Upper lobe of right lung (tissue), 1 donor: ENCODE data around the gene FLYWCH1. TPM values are rescaled to one million over a fixed set of nuclear protein-coding genes. Genes with fewer than 3 reads are reported as not detected.

ENCODE experiments used
- ATAC-seq: fragments of 200-7000 bp; cut with Tn5 transposase; one replicate; pipeline ENCODE4 v1.9.1; 2020; ENCODE audit warnings: mild to moderate bottlenecking, moderate library complexity
- DNase-seq: peaks from one replicate; pipeline ENCODE4 v3.0.0-alpha.2; 2020
- H3K27ac ChIP-seq: fragments of 200-600 bp; one replicate; pipeline ENCODE4 v1.8.0; 2022
- H3K27me3 ChIP-seq: fragments of 200-600 bp; one replicate; pipeline ENCODE4 v1.8.0; 2022; ENCODE audit warnings: mild to moderate bottlenecking
- H3K36me3 ChIP-seq: fragments of 200-600 bp; one replicate; pipeline ENCODE4 v1.8.0; 2022
- H3K4me1 ChIP-seq: fragments of 200-600 bp; one replicate; pipeline ENCODE4 v1.8.0; 2022
- H3K4me3 ChIP-seq: fragments of 200-600 bp; one replicate; pipeline ENCODE4 v1.8.0; 2022; ENCODE audit warnings: mild to moderate bottlenecking
- H3K9me3 ChIP-seq: fragments of 200-600 bp; one replicate; pipeline ENCODE4 v1.8.0; 2022
- intact Hi-C: fragments of 100-400 bp; cut with DNase I; formaldehyde crosslinking; loops from one replicate; pipeline ENCODE4 v1.11.0; 2022
- total RNA-seq: library from RNA; stranded (reverse); fragmentation: NEBNext Ultra II Directional; extraction: Animal tissue kit (Norgen Biotek cat#: 25700); gene quantifications from one replicate; pipeline ENCODE4 v1.2.1, GENCODE V29; 2021
- TF ChIP-seq, protein P1 (sequence below): fragments of 200-600 bp; IDR thresholded peaks from one replicate; pipeline ENCODE4 v1.8.0; 2022; ENCODE audit warnings: antibody characterized with exemption
- donor health status: DM: no; HTN: yes; CAD: no; lungs with severe emphysema.

FLYWCH1 gene
- total RNA-seq, 1 donor from 2014 or later, result 41.3 TPM

DNA sequence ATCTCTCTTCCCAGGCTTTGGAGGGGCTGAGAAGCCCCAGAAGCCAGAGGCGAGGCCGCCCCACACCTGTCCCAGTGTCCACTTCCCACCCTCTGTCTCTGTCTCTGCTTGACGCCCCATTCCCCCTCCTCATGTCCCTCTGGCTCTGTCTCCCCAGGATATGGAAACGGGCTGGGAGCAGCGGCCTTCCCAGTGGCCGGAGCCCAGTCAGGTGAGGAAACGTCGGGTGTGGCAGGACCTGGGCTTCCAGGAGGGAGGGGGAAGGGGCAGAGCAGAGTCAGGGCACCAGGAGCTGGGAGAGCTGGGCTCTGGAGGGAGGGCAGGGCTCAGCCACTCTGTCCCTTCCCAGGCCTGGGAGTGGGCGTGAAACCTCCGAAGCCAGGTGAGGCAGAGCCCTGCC lies 79.2 kb downstream of the FLYWCH1 start:
- Histone ChIP-seq H3K36me3 (no peaks in the 10 kb centered on the region), H3K4me1 (no peaks in the 10 kb centered on the region), H3K27ac (no peak overlapping the region), H3K9me3 (no peaks in the 10 kb centered on the region), H3K4me3 (no peak overlapping the region), H3K27me3 (peaks cover 9% of the 10 kb centered on the region)
- DNase-seq (no peak), ATAC-seq (peak; percentile 37)
- TF ChIP-seq, protein P1, sequence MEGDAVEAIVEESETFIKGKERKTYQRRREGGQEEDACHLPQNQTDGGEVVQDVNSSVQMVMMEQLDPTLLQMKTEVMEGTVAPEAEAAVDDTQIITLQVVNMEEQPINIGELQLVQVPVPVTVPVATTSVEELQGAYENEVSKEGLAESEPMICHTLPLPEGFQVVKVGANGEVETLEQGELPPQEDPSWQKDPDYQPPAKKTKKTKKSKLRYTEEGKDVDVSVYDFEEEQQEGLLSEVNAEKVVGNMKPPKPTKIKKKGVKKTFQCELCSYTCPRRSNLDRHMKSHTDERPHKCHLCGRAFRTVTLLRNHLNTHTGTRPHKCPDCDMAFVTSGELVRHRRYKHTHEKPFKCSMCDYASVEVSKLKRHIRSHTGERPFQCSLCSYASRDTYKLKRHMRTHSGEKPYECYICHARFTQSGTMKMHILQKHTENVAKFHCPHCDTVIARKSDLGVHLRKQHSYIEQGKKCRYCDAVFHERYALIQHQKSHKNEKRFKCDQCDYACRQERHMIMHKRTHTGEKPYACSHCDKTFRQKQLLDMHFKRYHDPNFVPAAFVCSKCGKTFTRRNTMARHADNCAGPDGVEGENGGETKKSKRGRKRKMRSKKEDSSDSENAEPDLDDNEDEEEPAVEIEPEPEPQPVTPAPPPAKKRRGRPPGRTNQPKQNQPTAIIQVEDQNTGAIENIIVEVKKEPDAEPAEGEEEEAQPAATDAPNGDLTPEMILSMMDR, result no peak
- intact Hi-C loops, result no loop called here

DNA sequence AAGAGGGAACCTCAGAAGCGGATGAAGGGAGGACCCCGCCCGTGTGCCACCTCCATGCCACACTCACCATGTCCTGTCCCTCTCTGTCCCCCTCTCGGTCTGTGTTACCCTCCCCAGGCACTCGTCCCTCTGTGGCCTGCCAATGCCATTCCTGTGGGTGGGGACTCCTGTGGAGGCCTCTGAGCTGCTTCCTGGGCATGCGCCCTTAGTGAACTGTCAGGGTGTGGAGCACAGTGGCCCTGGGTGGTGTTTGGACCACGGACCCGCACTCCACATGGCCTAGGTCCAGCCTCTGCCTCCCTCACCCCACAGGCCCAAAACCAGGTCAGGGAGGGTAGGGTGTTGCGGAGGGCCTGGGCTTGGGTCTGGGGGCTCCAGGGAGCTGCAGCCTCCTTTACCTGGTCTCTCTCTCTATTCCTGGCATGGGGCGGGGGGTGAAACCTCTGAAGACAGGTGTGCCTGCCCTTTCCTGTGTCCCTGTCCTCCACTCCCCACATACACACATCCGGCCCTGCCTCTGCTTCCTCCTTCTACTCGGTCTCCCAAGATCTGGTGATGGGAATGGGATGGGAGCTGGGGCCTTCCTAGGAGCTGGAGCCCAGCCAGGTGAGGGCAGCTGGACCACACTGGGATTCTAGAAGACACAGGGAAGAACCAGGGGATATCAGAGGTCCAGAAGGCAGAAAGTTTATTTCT lies 80.0 kb downstream of the FLYWCH1 start:
- DNase-seq (no peak), ATAC-seq (no peak)
- TF ChIP-seq, protein P1, result no peak
- H3K4me1 ChIP-seq, result no peaks in the 10 kb centered on the region
- no peaks in the 10 kb centered on the region for H3K9me3 ChIP-seq
- no peak overlapping the region for H3K27ac ChIP-seq
- no peak overlapping the region for H3K4me3 ChIP-seq
- H3K27me3 ChIP-seq, result peaks cover 9% of the 10 kb centered on the region
- intact Hi-C loops, result no loop called here
- no peaks in the 10 kb centered on the region for H3K36me3 ChIP-seq

- no peak for ATAC-seq
- H3K27me3 ChIP-seq, result peaks cover 9% of the 10 kb centered on the region
- TF ChIP-seq, protein P1, result no peak
Observed at GRCh38 chr16:2992383-2993081, 80.8 kb downstream of the FLYWCH1 start.

DNA sequence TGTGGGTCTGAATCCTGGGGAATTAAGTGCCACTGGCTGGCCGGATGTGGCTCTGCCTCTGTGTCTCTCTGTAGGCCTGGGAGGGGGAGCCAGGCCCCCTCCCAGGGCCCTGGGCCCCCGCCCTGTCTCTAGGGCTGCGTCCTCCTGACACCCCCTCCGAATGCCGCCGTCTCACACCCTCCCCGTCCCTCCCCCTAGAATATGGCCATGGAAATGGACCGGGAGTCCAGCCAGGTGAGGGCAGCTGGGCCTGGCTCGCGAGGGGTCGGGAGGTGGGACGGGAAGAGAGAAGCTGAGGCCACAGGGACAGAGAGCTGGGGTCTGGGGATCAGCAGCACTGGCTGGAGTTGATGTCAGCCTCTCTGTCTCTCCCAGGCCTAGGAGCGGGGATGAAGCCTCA lies 84.6 kb downstream of the FLYWCH1 start:
- H3K36me3 ChIP-seq, result no peaks in the 10 kb centered on the region
- intact Hi-C loops, result no loop called here
- H3K27ac ChIP-seq, result no peak overlapping the region
- H3K4me3 ChIP-seq, result no peak overlapping the region
- H3K9me3 ChIP-seq, result no peaks in the 10 kb centered on the region
- no peaks in the 10 kb centered on the region for H3K27me3 ChIP-seq
- DNase-seq (no peak), ATAC-seq (no peak)
- no peaks in the 10 kb centered on the region for H3K4me1 ChIP-seq
- TF ChIP-seq, protein P1, result no peak

More at GRCh38 chr16:2992383-2993081, 80.8 kb downstream of the FLYWCH1 start:
- DNase-seq, result no peak
- no peak overlapping the region for H3K27ac ChIP-seq
- H3K9me3 ChIP-seq, result no peaks in the 10 kb centered on the region
- intact Hi-C loops, result no loop called here
- no peak overlapping the region for H3K4me3 ChIP-seq
- no peaks in the 10 kb centered on the region for H3K36me3 ChIP-seq
- no peaks in the 10 kb centered on the region for H3K4me1 ChIP-seq

- intact Hi-C loops, result no loop called here
- Histone ChIP-seq H3K27me3 (peaks cover 2% of the 10 kb centered on the region), H3K27ac (no peak overlapping the region), H3K36me3 (no peaks in the 10 kb centered on the region), H3K9me3 (no peaks in the 10 kb centered on the region), H3K4me3 (no peak overlapping the region), H3K4me1 (no peaks in the 10 kb centered on the region)
- TF ChIP-seq, protein P1, result no peak
- DNase-seq, result no peak
- no peak for ATAC-seq
Observed at GRCh38 chr16:2999929-3000328, 88.2 kb downstream of the FLYWCH1 start.
